HG03457 (cell line): ENCODE data around the gene CTSF.
"Not testable (repeated sequence)": the region's sequence is repeated elsewhere in the genome, so short reads cannot be mapped to it uniquely, and the experiment has no call there.

Experiments used
- ATAC-seq: cut with Tn5 transposase; IDR thresholded peaks from one replicate; pipeline ENCODE4 v1.9.1; 2021; ENCODE audit warnings: moderate number of reproducible peaks; ENCODE audit not compliant: unreplicated experiment

CTSF gene

GRCh38 chr11:66568124-66568916, at the start of gene CTSF:
Gene CTSF (minus strand): TSS chr11:66568606. CDS start chr11:66568486, 120 bp downstream.
- ATAC-seq = no peak

GRCh38 chr11:66617155-66617834, 48.9 kb upstream of the CTSF start:
- no peak for ATAC-seq

- peak; percentile 78 for ATAC-seq
These were observed 48.2 kb upstream of the CTSF start, which contains the start of gene RBM14 for GRCh38 chr11:66616379-66617154. Gene RBM14 (plus strand): TSS chr11:66616630. CDS start chr11:66616721, 91 bp downstream.

- no peak for ATAC-seq
These were observed 45.7 kb upstream of the CTSF start for GRCh38 chr11:66614073-66614472.

- no peak for ATAC-seq
These were observed 44.1 kb upstream of the CTSF start for GRCh38 chr11:66612458-66612857.

GRCh38 chr11:66609721-66610617, 41.6 kb upstream of the CTSF start:
- no peak for ATAC-seq

GRCh38 chr11:66607126-66607834, 38.9 kb upstream of the CTSF start:
- ATAC-seq = no peak

GRCh38 chr11:66606608-66607007, 38.2 kb upstream of the CTSF start:
- ATAC-seq = not testable (repeated sequence)

- no peak for ATAC-seq
These were observed 35.7 kb upstream of the CTSF start for GRCh38 chr11:66604155-66604554.

- ATAC-seq = no peak
These were observed 34.7 kb upstream of the CTSF start for GRCh38 chr11:66603072-66603471.

GRCh38 chr11:66600631-66601233, 32.3 kb upstream of the CTSF start:
- no peak for ATAC-seq

- ATAC-seq = no peak
These were observed 31.8 kb upstream of the CTSF start for GRCh38 chr11:66600219-66600618.

- ATAC-seq = no peak
These were observed 30.6 kb upstream of the CTSF start for GRCh38 chr11:66598993-66599392.

- ATAC-seq = no peak
These were observed 27.0 kb upstream of the CTSF start for GRCh38 chr11:66595245-66595904.

- ATAC-seq = no peak
These were observed 25.2 kb upstream of the CTSF start for GRCh38 chr11:66593650-66594049.

- no peak for ATAC-seq
These were observed 24.9 kb upstream of the CTSF start for GRCh38 chr11:66593303-66593635.

GRCh38 chr11:66592457-66593302, 24.3 kb upstream of the CTSF start, which contains the start of the genes CCDC87 and CCS:
Gene CCDC87 (minus strand): TSS chr11:66593063. CDS start chr11:66593015, 48 bp downstream.
Gene CCS (plus strand): TSS chr11:66593185. CDS start chr11:66593262, 77 bp downstream.
- peak; percentile 73 for ATAC-seq

GRCh38 chr11:66591175-66591574, 22.8 kb upstream of the CTSF start:
- no peak for ATAC-seq
